GM21390 (cell line): ENCODE results near the gene OR6T1.

Experiments
- ATAC-seq: cut with Tn5 transposase; IDR thresholded peaks from one replicate; pipeline ENCODE4 v1.9.1; 2021; ENCODE audit not compliant: unreplicated experiment

The OR6T1 gene, protein sequence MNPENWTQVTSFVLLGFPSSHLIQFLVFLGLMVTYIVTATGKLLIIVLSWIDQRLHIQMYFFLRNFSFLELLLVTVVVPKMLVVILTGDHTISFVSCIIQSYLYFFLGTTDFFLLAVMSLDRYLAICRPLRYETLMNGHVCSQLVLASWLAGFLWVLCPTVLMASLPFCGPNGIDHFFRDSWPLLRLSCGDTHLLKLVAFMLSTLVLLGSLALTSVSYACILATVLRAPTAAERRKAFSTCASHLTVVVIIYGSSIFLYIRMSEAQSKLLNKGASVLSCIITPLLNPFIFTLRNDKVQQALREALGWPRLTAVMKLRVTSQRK

DNA sequence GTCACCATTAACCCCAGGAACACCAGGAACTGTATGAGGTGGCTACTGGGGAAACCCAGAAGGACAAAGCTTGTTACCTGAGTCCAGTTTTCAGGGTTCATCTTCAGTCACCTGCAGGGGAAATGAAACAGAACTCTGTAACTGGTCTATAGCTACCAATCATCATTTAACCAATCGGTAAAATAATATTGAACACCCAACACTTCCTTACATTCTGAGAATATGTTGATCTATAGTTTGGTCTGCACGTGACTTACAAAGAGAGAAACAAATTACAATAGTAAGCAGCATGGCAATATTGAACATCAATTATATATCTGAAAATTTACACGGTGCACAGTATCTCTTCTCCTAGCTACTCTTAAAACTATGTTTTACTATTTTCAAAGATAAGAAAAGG is at the start of gene OR6T1:
Gene OR6T1 (minus strand): TSS at position 101 of the 400 bp plus-strand sequence. CDS start 0 bp downstream, at position 101.
- ATAC-seq: no peak

DNA sequence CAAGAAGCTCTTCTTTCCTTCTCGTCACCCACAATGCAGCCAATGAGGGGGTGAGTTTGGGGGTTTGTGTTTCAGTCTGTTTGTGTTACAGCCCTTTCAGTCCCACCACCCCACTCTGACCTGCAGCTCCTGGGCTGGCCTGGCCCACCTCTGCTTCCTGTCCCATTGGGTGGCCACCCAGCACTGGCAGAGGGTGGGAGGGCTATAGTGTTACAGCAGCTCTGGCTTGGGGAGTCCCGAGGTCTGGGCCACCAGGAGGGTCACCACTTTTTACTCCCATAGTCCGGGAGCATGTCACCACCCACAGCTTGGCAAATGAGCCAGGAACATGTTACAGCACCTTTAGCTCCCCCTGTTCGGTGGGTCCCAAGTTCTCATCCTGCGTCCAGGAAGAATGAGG is 35.7 kb upstream of the OR6T1 start:
- no peak for ATAC-seq

DNA sequence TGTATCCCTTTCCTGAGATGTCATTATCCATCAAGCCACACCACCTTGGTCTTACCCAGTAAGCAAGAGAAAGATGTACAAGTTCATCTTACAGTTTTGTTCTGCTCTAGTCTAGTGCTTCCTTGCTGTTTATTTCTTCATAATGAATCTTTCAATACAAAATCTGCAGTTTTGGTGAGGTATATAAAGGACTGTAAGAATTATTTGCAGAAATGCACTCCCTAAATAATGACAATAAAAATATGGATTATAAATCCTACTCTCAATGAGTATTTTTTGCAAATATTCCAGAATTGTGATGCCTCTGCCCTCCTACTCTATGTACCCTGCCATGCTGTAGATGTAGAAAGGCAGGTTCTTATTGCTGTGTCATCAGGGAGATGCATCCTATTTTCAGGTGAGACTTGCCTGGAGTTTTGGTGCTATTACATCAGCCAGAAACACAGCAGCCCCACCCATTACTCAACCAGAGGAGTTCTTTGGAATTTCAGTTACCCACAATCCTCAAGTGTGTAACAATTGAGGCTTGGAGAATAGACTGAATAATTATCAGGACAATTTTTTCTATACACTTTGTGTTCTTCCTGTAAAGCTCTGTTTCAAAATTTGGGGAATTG is 34.2 kb upstream of the OR6T1 start, which contains the start of gene OR10S1:
Gene OR10S1 (minus strand): TSS at position 51 of the 617 bp plus-strand sequence. CDS start 117 bp downstream, outside the sequence.
- no peak for ATAC-seq

DNA sequence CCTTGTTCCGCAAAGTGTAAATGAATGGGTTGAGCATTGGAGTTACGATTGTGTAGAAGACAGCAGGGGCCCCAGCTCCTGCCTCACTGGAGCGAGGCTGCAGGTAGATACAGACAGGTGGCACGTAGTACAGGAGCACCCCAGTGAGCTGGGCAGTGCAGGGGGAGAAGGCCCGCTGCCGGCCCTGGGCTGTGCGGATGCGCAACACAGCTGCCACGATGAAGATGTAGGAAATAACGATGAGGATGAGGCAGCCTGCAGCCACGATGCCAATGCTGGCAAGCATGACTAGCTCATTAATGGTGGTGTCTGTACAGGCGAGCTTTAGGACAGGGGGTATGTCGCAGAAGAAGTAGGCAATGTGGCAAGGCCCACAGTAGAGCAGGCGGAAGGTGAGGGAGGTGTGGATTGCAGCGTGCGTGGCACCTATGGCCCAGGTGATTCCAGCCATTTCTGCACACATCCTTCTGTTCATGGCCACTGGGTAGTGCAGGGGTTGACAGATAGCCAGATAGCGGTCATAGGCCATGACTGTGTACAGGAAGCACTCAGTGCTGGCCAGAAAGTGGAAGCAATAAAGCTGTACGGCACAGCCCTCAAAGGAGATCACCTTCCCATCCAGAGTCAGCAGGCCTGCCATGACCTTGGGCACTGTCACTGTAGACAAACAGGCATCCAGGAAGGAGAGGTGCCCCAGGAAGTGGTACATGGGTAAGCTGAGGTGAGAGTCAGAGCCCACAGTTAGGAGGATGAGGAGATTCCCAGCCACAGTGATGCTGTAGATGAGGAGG is 33.3 kb upstream of the OR6T1 start:
- ATAC-seq: no peak

DNA sequence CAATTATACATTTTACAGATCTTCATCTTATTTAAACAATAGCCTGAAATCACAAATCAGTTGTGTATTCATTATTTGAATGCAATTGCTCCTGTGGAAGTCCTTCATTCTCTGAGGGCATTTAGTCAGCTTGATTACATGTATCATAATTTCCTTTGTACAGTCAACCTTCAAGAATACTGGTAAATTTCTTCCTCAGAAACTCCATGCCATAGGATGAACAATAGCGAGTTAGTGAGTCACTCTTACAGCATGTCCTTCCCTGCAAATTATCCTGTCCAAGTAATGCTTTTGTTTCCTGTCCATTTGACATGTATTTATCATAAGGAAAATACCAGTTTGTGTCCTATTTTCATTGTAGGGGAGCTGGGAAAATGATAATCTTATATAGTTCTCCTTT is 30.2 kb upstream of the OR6T1 start:
- no peak for ATAC-seq

- ATAC-seq: no peak
Measured at GRCh38 chr11:123956752-123957151, 13.1 kb upstream of the OR6T1 start.

DNA sequence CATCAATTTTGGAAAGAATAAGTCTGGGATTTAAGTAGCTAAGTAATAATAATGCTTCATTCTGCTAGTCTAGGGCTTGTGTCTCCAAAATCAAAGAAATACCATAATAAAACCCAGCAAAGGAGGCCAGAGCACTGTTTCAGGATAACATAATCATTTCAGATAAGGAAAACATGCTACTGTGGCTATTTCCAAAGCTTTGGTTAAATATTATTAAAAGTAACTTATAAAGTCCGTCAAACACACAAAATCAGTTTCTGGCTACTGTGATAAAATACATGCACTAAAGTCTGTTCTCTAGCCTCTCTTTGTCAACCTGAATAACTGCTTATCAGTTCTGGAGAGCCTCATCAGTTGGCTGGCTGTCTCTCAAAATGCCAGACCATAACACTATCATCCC is 1.5 kb upstream of the OR6T1 start:
- no peak for ATAC-seq

DNA sequence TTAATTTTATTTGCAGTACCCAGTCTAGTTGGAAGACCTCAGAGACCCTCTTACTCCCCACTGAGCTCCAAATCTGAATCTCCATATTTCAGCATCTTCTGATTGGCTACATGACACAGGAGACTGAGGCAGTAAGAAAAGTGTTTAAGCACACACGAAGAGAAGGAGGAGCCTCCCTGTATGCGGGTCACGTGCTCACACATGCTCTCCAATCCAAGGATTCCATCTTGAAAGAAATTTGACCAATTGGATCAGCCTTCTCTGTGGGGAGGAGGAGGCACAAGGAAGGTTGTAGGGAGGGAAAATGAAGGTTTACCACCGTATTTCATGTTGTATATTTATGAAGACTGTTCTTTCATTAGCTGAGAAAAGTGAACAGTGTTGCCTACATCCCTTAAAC is 1.2 kb downstream of the OR6T1 start:
- ATAC-seq: no peak

DNA sequence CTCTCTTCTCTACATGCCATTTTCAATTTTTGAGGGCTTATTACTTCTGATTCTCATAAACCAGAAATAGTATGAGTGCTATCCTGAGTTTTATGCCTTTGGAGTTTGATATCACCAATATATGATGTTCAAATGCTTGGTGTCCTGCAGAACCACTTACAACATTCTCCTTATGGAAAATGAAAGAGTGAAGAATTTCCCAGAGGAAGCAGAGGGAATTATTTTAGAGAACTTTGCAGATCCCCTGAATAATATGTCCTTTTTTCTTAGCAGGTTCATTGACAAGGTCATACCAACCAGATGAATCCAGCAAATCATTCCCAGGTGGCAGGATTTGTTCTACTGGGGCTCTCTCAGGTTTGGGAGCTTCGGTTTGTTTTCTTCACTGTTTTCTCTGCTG is 4.3 kb downstream of the OR6T1 start, which contains the start of gene OR4D5:
Gene OR4D5 (plus strand): TSS at position 301 of the 400 bp plus-strand sequence. CDS start 0 bp downstream, at position 301.
- ATAC-seq: no peak

- ATAC-seq: no peak
Measured at GRCh38 chr11:123924027-123924426, 19.6 kb downstream of the OR6T1 start.

GRCh38 chr11:123920943-123921342 is 22.7 kb downstream of the OR6T1 start:
- ATAC-seq: no peak

- ATAC-seq: no peak
Measured at GRCh38 chr11:123905826-123906225, 37.8 kb downstream of the OR6T1 start.

GRCh38 chr11:123904932-123905331 is 38.7 kb downstream of the OR6T1 start:
- no peak for ATAC-seq

DNA sequence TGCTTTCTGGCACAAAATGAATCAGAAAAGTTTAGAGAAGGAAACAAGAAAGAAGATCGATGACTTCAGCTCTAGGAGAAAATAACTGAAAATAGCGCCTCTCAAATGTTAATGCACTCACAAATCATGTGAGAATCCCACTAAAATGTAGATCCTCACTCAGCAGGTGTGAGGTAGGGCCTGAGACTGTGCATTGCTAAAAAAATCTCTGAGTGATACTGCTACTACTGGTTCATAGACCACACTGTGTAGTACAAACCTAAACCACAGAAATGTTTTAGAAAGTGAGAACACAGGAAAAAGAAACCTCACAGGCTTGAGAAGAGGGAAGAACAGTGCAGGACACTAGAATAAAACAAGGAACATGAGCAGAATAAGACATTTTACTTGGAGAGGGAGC is 39.7 kb downstream of the OR6T1 start:
- peak; percentile 93 for ATAC-seq

- ATAC-seq: no peak
Measured at GRCh38 chr11:123901867-123902266, 41.8 kb downstream of the OR6T1 start, which contains the start of gene OR8D4. Gene OR8D4, plus strand, starts transcription at chr11:123902167. Its CDS starts 4,265 bp downstream, at chr11:123906432.

DNA sequence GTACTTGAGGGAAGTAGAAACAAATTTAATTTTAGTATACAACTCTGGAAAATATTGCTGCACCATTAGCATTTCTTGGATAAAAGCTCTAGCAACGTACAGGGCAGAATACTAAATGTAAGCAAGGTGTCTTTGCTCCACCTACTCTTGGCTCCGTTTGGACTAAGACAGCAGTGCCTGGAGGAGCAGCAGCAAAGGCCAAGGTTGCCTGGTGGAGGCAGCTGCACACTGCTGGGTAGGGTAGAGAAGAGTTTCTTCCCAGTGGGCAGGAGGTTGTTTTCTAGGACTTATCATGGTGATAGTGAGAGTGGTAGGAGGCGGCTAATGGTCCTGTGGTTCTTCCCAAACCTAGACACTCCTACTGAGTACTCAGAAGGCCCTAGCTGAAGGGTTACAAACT is 43.8 kb downstream of the OR6T1 start:
- no peak for ATAC-seq
